PC-3 (cell line): ENCODE measurements around the gene EN2.

Source experiments
- CTCF ChIP-seq: fragments of 300-600 bp; sonication (generic); conservative IDR thresholded peaks from 2 replicates; pipeline ENCODE4 v1.5.1; 2017; ENCODE audit warnings: antibody characterized with exemption, low read depth, mild to moderate bottlenecking, low read length
- EZH2phosphoT487 ChIP-seq: fragments of 300-600 bp; sonication (generic); IDR thresholded peaks from 2 replicates; pipeline ENCODE4 v1.6.1; 2018; ENCODE audit warnings: mild to moderate bottlenecking, antibody characterized with exemption, low read length, borderline replicate concordance

GRCh38 chr7:155423337-155424285 is 34.3 kb upstream of the EN2 start:
- no peak for TF ChIP-seq CTCF
- TF ChIP-seq EZH2phosphoT487 = no peak
